Measurements from ENCODE around the gene FRMPD2. TPM values are rescaled to one million over a fixed set of nuclear protein-coding genes. Genes with fewer than 3 reads are reported as not detected.
"Not testable (repeated sequence)": the region's sequence is repeated elsewhere in the genome, so short reads cannot be mapped to it uniquely, and the experiment has no call there.

The FRMPD2 gene
- total and polyA plus RNA-seq, 4 donors: 0.28 TPM; not detected in 3

DNA sequence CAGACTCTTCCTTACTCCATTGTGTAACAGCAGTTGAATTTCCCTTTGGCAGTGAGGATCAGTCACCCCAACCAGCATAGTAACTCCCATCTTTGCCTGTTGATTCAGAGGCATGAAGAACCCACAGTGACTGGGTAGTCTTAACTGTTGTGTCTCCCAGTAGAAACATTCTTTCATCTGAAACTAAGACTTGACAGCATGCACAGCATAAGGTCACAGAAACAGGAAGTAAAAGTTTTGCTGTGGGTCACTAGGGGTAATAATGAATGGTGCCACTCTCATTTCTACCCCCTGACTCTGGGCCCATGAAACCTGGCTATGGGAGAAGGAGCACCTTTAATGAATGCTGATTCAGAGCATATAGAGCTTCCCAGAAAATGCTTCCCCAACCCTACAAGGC, 8.3 kb upstream of the FRMPD2 start:
- Histone ChIP-seq H3K4me3 (ENCODE audit: low read depth in 1 of 3, low read length in 3 of 3) (no peak overlapping the region), H3K27me3 (ENCODE audit: control insufficient read depth in 4 of 4, insufficient read depth in 4 of 4, low read length in 3 of 4) (peaks cover 0 to 4% (median 0%) of the 10 kb centered on the region in 4 donors), H3K9me3 (ENCODE audit: control insufficient read depth in 4 of 4, low read length in 3 of 4) (peaks cover 6 to 10% (median 8%) of the 10 kb centered on the region in 4 donors), H3K9ac (ENCODE audit: low read depth in 1 of 2, low read length in 2 of 2) (no peak overlapping the region), H3K4me1 (ENCODE audit: control insufficient read depth in 4 of 4, insufficient read depth in 4 of 4, low read length in 3 of 4) (no peaks in the 10 kb centered on the region), H3K27ac (ENCODE audit: low read depth in 1 of 2, low read length in 2 of 2) (no peak overlapping the region), H3K36me3 (ENCODE audit: control insufficient read depth in 4 of 4, insufficient read depth in 3 of 4, low read depth in 1 of 4, low read length in 3 of 4) (no peaks in the 10 kb centered on the region)
- no peak for DNase-seq (ENCODE audit: low spot score)
- no peak for TF ChIP-seq NR2F2 (IDR thresholded peaks at IDR 0.05)

DNA sequence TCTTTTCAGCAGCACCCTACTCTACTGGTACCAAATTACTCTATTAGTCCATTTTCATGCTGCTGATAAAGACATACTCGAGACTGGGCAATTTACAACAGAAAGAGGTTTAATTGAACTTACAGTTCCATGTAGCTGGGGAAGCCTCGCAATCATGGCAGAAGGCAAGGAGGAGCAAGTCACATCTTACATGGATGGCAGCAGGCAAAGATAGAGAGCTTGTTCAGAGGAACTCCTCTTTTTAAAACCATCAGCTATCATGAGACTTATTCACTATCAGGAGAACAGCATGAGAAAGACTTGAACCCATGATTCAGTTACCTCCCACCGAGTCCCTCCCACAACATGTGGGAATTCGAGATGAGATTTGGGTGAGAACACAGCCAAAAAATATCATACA, 7.2 kb upstream of the FRMPD2 start:
- not testable (repeated sequence) for H3K4me1 ChIP-seq (ENCODE audit: control insufficient read depth in 4 of 4, insufficient read depth in 4 of 4, low read length in 3 of 4); H3K36me3 ChIP-seq (ENCODE audit: control insufficient read depth in 4 of 4, insufficient read depth in 3 of 4, low read depth in 1 of 4, low read length in 3 of 4); H3K27ac ChIP-seq (ENCODE audit: low read depth in 1 of 2, low read length in 2 of 2); H3K27me3 ChIP-seq (ENCODE audit: control insufficient read depth in 4 of 4, insufficient read depth in 4 of 4, low read length in 3 of 4); DNase-seq (ENCODE audit: low spot score); H3K9ac ChIP-seq (ENCODE audit: low read depth in 1 of 2, low read length in 2 of 2); H3K4me3 ChIP-seq (ENCODE audit: low read depth in 1 of 3, low read length in 3 of 3)
- peaks cover 6 to 10% (median 8%) of the 10 kb centered on the region in 4 donors for H3K9me3 ChIP-seq (ENCODE audit: control insufficient read depth in 4 of 4, low read length in 3 of 4)
- WGBS: 65% methylated on average over 4 of the region's 4 CpGs

DNA sequence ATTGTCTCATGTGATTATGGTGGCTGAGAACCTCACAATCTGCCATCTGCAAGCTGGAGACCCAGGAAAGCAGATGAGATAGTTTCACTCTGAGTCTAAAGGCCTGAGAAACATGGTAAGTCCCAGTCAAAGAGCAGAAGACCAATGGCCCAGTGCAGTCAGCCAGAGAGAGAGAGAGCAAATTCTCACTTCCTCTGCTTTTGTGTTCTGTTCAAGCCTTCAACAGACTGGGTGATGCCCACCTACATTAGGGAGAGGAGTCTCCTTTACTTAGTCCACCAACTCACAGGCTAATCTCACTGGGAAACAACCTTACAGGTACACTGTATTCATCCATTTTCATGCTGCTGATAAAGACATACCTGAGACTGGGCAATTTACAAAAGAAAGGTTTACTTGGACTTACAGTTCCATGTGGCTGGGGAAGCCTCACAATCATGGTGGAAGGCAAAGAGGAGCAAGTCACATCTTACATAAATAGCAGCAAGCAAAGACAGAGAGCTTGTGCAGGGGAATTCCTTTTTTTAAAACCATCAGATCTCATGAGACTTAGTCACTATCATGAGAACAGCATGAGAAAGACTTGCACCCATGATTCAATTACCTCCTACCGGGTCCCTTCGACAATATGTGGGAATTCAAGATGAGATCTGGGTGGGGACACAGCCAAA, 4.7 kb upstream of the FRMPD2 start:
- DNase-seq (ENCODE audit: low spot score): no peak
- TF ChIP-seq HNF4G (IDR thresholded peaks at IDR 0.05) (no peak), YY1 (IDR thresholded peaks at IDR 0.05) (no peak), EGR1 (IDR thresholded peaks at IDR 0.05; ENCODE audit: low read depth in 2 of 2) (no peak), JUND (IDR thresholded peaks at IDR 0.05) (no peak), GABPA (IDR thresholded peaks at IDR 0.05 in 1 of 2, conservative IDR thresholded peaks at IDR 0.05 in 1 of 2) (no peak), RAD21 (IDR thresholded peaks at IDR 0.05) (no peak), HNF4A (conservative IDR thresholded peaks at IDR 0.05) (no peak), NR2F2 (IDR thresholded peaks at IDR 0.05) (no peak)
- TF ChIP-seq, protein P1, sequence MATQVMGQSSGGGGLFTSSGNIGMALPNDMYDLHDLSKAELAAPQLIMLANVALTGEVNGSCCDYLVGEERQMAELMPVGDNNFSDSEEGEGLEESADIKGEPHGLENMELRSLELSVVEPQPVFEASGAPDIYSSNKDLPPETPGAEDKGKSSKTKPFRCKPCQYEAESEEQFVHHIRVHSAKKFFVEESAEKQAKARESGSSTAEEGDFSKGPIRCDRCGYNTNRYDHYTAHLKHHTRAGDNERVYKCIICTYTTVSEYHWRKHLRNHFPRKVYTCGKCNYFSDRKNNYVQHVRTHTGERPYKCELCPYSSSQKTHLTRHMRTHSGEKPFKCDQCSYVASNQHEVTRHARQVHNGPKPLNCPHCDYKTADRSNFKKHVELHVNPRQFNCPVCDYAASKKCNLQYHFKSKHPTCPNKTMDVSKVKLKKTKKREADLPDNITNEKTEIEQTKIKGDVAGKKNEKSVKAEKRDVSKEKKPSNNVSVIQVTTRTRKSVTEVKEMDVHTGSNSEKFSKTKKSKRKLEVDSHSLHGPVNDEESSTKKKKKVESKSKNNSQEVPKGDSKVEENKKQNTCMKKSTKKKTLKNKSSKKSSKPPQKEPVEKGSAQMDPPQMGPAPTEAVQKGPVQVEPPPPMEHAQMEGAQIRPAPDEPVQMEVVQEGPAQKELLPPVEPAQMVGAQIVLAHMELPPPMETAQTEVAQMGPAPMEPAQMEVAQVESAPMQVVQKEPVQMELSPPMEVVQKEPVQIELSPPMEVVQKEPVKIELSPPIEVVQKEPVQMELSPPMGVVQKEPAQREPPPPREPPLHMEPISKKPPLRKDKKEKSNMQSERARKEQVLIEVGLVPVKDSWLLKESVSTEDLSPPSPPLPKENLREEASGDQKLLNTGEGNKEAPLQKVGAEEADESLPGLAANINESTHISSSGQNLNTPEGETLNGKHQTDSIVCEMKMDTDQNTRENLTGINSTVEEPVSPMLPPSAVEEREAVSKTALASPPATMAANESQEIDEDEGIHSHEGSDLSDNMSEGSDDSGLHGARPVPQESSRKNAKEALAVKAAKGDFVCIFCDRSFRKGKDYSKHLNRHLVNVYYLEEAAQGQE (IDR thresholded peaks at IDR 0.05): no peak
- TF ChIP-seq, protein P2, sequence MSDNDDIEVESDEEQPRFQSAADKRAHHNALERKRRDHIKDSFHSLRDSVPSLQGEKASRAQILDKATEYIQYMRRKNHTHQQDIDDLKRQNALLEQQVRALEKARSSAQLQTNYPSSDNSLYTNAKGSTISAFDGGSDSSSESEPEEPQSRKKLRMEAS (IDR thresholded peaks at IDR 0.05): no peak
- TF ChIP-seq, protein P3, sequence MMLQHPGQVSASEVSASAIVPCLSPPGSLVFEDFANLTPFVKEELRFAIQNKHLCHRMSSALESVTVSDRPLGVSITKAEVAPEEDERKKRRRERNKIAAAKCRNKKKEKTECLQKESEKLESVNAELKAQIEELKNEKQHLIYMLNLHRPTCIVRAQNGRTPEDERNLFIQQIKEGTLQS (IDR thresholded peaks at IDR 0.05): no peak
- TF ChIP-seq, protein P4, sequence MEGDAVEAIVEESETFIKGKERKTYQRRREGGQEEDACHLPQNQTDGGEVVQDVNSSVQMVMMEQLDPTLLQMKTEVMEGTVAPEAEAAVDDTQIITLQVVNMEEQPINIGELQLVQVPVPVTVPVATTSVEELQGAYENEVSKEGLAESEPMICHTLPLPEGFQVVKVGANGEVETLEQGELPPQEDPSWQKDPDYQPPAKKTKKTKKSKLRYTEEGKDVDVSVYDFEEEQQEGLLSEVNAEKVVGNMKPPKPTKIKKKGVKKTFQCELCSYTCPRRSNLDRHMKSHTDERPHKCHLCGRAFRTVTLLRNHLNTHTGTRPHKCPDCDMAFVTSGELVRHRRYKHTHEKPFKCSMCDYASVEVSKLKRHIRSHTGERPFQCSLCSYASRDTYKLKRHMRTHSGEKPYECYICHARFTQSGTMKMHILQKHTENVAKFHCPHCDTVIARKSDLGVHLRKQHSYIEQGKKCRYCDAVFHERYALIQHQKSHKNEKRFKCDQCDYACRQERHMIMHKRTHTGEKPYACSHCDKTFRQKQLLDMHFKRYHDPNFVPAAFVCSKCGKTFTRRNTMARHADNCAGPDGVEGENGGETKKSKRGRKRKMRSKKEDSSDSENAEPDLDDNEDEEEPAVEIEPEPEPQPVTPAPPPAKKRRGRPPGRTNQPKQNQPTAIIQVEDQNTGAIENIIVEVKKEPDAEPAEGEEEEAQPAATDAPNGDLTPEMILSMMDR (IDR thresholded peaks at IDR 0.05; ENCODE audit: low read depth, low read length, missing input control): no peak
- WGBS: 84% methylated on average over 2 of the region's 2 CpGs
- H3K36me3 ChIP-seq (ENCODE audit: control insufficient read depth in 4 of 4, insufficient read depth in 3 of 4, low read depth in 1 of 4, low read length in 3 of 4): no peaks in the 10 kb centered on the region
- no peaks in the 10 kb centered on the region for H3K27me3 ChIP-seq (ENCODE audit: control insufficient read depth in 4 of 4, insufficient read depth in 4 of 4, low read length in 3 of 4)
- H3K4me1 ChIP-seq (ENCODE audit: control insufficient read depth in 4 of 4, insufficient read depth in 4 of 4, low read length in 3 of 4): no peaks in the 10 kb centered on the region
- H3K27ac ChIP-seq (ENCODE audit: low read depth in 1 of 2, low read length in 2 of 2): no peak overlapping the region
- H3K9ac ChIP-seq (ENCODE audit: low read depth in 1 of 2, low read length in 2 of 2): no peak overlapping the region
- H3K9me3 ChIP-seq (ENCODE audit: control insufficient read depth in 4 of 4, low read length in 3 of 4): peaks cover 5 to 6% (median 6%) of the 10 kb centered on the region in 4 donors
- H3K4me3 ChIP-seq (ENCODE audit: low read depth in 1 of 3, low read length in 3 of 3): no peak overlapping the region
